GM19438 (cell line): Measurements from ENCODE around the gene MICOS13.

Experiments used
- ATAC-seq: cut with Tn5 transposase; IDR thresholded peaks from one replicate; pipeline ENCODE4 v1.9.1; 2021; ENCODE audit warnings: low read depth; ENCODE audit not compliant: unreplicated experiment

The MICOS13 gene

GRCh38 chr19:5672708-5673459 lies 7.4 kb downstream of the MICOS13 start:
- no peak for ATAC-seq

DNA sequence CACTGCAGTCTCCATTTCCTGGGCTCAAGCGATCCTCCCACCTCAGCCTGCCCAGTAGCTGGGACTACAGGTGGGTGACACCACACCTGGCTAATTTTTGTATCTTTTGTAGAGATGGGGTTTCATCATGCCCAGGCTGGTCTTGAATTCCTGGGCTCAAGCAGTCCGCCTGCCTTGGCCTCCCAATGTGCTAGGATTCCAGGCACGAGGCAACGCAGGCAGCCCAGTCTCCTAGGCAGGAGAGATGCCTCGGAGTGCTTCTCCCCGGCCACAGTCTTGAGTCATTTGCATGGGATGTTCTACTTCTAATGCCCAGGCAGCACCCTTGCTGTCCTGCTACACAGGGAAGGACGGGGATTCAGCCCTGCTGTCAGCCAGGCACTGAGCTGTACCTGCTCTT lies 8.7 kb downstream of the MICOS13 start:
- no peak for ATAC-seq

GRCh38 chr19:5669212-5669611 lies 11.1 kb downstream of the MICOS13 start:
- ATAC-seq, result no peak

- no peak for ATAC-seq
These were observed 12.5 kb downstream of the MICOS13 start for GRCh38 chr19:5667751-5668271.

DNA sequence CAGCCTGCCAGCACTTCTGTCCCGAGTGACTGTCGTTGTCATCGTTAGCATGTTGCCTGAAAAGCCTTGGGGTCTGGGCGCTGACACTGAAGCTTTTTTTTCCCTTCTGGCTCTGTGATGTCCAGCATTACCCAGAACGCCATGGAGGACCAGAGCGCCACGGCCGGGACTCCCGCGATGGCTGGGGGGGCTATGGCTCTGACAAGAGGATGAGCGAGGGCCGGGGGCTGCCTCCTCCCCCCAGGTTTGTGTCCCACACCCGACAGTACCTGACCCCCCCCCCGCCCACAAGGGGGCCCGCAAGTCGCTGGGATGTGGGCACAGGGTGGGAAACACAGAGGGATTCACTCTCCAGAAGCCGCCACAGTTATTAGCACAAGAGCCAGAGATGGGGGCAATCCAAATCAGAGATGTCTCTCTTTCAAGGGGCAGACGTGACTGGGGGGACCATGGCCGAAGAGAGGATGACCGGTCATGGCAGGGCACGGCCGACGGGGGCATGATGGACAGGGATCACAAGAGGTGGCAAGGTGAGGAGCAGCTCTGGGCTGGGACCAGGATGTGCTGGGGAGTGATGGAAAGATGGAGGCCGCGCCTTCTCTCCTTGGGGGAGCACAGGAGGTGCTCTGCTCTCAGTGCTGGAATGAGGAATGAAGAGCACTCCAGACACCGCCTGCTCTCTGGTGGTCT lies 13.2 kb downstream of the MICOS13 start:
- ATAC-seq, result no peak

DNA sequence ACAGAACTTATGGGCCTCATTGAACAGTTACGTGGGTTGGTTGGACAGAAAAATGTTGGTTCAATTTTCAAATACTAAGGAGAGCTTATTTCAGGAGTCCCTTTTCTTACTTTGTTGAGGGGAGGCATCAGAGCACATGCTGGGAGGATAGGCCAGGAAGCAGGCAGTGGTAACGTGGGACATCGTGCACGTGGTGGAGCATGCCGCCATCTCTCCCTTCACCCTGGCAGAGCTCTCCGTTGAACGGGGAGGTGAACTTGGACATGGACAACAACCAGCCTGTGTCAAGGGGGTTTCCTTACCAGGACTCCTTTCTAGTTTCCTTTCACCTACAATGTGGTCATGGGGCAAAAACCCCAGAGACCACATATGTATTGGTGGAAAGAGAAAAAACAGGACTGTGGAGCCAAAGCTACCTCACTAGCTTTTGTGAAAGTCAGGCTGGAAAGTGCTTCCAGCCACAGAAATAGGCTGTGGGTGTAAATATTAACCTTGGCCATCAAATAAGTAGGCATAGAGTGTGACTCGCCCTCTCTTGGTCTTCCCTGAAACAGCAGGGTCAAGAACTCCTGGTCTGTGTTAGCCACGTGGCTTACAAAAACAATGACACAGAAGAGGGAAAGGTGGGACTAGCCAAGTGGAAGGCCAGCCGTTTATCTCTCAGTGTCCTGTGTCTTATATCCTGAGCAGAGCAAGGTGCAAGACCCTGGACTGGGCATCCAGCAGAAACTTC lies 14.4 kb downstream of the MICOS13 start:
- ATAC-seq, result no peak

- ATAC-seq, result no peak
These were observed 15.8 kb downstream of the MICOS13 start for GRCh38 chr19:5664515-5664914.

- no peak for ATAC-seq
These were observed 16.4 kb downstream of the MICOS13 start for GRCh38 chr19:5663904-5664303.

DNA sequence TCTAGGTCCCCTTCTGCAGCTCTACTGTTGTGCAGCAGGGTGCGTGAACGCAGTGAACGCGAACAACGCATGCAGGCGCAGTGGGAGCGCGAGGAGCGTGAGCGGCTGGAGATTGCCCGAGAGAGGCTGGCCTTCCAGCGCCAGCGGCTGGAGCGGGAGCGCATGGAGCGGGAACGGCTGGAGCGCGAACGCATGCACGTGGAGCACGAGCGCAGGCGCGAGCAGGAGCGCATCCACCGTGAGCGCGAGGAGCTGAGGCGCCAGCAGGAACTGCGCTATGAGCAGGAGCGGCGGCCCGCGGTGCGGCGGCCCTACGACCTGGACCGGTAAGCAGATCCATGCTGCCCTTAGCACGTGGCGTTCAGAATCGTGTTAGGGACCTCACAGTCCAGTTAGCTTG lies 18.8 kb downstream of the MICOS13 start:
- ATAC-seq, result no peak

GRCh38 chr19:5655412-5655811 lies 24.9 kb downstream of the MICOS13 start:
- no peak for ATAC-seq

- no peak for ATAC-seq
These were observed 25.4 kb downstream of the MICOS13 start for GRCh38 chr19:5654931-5655330.

- no peak for ATAC-seq
These were observed 28.1 kb downstream of the MICOS13 start for GRCh38 chr19:5652261-5652660.

DNA sequence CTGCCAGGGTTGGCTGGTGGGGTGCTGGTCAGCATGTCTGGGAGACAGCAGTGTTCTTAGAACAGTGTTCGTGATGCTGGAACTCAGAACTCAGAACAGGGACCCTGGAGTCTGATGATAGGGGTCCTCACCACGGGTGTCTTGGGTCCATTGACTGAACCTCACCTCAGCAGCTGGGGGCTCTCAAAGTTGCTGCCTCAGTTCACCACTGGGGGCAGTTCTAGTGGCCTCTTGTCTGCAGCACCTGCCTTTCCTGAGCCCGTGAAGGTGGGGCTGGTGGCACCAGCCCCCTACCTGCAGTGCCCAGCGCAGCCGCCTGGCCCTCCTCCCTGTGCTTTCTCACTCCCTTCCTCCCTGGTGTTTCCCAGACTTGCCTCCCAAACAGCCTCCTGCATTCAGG lies 29.0 kb downstream of the MICOS13 start:
- no peak for ATAC-seq

- no peak for ATAC-seq
These were observed 31.9 kb downstream of the MICOS13 start for GRCh38 chr19:5648464-5648863.

- ATAC-seq, result no peak
These were observed 33.6 kb downstream of the MICOS13 start for GRCh38 chr19:5646703-5647102.

DNA sequence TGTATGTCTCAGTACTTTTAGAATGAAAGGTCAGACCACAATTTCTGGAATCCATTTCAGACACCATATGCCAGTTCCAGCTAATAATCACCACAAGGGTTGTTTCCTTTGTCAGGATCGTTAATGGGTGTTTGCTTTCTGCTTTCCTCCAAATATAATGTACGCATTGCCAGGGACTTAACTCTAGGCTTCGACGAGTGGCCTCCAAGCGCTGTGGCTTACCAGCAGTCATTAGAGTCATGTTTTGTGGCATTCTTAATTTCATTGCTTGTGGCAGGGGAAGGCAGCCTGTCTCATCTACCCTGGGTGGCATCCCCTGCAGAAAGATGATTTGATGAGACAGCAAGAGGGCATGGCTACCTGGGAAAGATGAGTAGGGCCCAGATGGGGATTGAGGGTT lies 34.9 kb downstream of the MICOS13 start:
- ATAC-seq, result no peak

DNA sequence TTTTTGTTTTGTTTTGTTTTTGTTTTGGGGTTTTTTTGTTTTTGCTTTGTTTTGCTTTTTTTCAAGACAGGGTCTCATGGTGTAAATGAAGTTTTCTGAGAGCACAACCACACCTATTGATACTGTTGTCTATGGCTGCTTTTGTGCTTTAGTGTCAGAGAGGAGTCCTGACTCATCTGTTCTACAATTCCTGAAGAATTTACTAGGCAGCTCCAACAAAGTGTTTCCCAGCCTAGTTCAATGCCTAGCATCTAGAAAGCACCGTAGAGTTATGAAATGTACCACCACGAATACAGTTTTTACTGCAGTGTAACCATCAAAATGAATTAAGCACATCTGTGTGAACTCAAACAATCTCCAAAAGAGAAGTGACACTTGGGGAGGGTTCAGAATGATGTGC lies 36.3 kb downstream of the MICOS13 start:
- no peak for ATAC-seq

GRCh38 chr19:5643060-5643459 lies 37.3 kb downstream of the MICOS13 start:
- ATAC-seq, result no peak

- ATAC-seq, result no peak
These were observed 38.1 kb downstream of the MICOS13 start for GRCh38 chr19:5642204-5642603.

GRCh38 chr19:5641171-5641570 lies 39.1 kb downstream of the MICOS13 start:
- no peak for ATAC-seq

GRCh38 chr19:5637971-5638370 lies 42.3 kb downstream of the MICOS13 start:
- ATAC-seq, result no peak
